OCI-LY7 (cell line): ENCODE results near the gene SIGLEC9. TPM values are rescaled to one million over a fixed set of nuclear protein-coding genes. Genes with fewer than 3 reads are reported as not detected.
A peak's percentile ranks its signal among the peaks of the same experiment; 100 is the strongest.

Experiments used
- BruUV-seq: library from RNA; stranded (reverse); fragments of 400-500 nt; replicated peaks from 2 replicates; lab custom pipeline; 2021; lab: Mats Ljungman, UMichigan
- CTCF ChIA-PET: fragments of 300-600 bp; sonication (Branson Sonifier 250); formaldehyde crosslinking; loops from one replicate; lab custom pipeline; 2022; ENCODE audit warnings: antibody characterized with exemption; ENCODE audit not compliant: unreplicated experiment; lab: Charles Lee
- POLR2A ChIA-PET: fragments of 300-600 bp; sonication (Branson Sonifier 250); formaldehyde crosslinking; loops from one replicate; lab custom pipeline; 2022; ENCODE audit warnings: antibody characterized with exemption; lab: Charles Lee
- DNase-seq: peaks from one replicate; pipeline ENCODE4 v3.0.0-alpha.2; 2015; ENCODE audit warnings: low spot score
- H2AFZ ChIP-seq: fragments of 200-600 bp; sonication (generic), shearing (Covaris generic); 2 replicates; pipeline ENCODE4 v1.6.1; 2014; ENCODE audit warnings: mild to moderate bottlenecking, antibody characterized with exemption, low read length, moderate library complexity
- H3K27ac ChIP-seq: fragments of 200-600 bp; sonication (generic); 2 replicates; pipeline ENCODE4 v1.5.1; 2014; ENCODE audit warnings: mixed run types, low read depth, mild to moderate bottlenecking, moderate library complexity, low read length, inconsistent platforms; ENCODE audit not compliant: poor library complexity, severe bottlenecking
- H3K36me3 ChIP-seq: fragments of 200-600 bp; sonication (generic); 2 replicates; pipeline ENCODE4 v1.6.1; 2014; ENCODE audit warnings: mild to moderate bottlenecking, antibody characterized with exemption, low read length, moderate library complexity, mixed read lengths; ENCODE audit not compliant: insufficient read depth
- H3K4me1 ChIP-seq: fragments of 200-600 bp; sonication (generic); 2 replicates; pipeline ENCODE4 v1.5.1; 2014; ENCODE audit warnings: mild to moderate bottlenecking, low read length; ENCODE audit not compliant: insufficient read depth, poor library complexity, severe bottlenecking
- H3K4me2 ChIP-seq: fragments of 200-600 bp; sonication (generic); 2 replicates; pipeline ENCODE4 v1.6.1; 2014; ENCODE audit warnings: mild to moderate bottlenecking, low read length
- H3K4me3 ChIP-seq: fragments of 200-600 bp; sonication (generic); 2 replicates; pipeline ENCODE4 v1.5.1; 2014; ENCODE audit warnings: mild to moderate bottlenecking, low read depth, low read length; ENCODE audit not compliant: poor library complexity, severe bottlenecking
- H3K79me2 ChIP-seq: fragments of 200-600 bp; sonication (generic); 2 replicates; pipeline ENCODE4 v1.6.1; 2016; ENCODE audit warnings: low read depth, mild to moderate bottlenecking, low read length, moderate library complexity, mixed read lengths; ENCODE audit not compliant: insufficient read depth
- H3K9me2 ChIP-seq: fragments of 200-600 bp; sonication (generic); 2 replicates; pipeline ENCODE4 v1.6.1; 2016; ENCODE audit warnings: mild to moderate bottlenecking, low read length, mixed read lengths; ENCODE audit not compliant: insufficient read depth
- H3K9me3 ChIP-seq: fragments of 200-600 bp; sonication (generic); 2 replicates; pipeline ENCODE4 v1.6.1; 2014; ENCODE audit warnings: mild to moderate bottlenecking, mixed run types, low read length, mixed read lengths
- H4K20me1 ChIP-seq: fragments of 200-600 bp; sonication (generic); 2 replicates; pipeline ENCODE4 v1.6.1; 2014; ENCODE audit warnings: mild to moderate bottlenecking, antibody characterized with exemption, low read length, moderate library complexity, mixed read lengths; ENCODE audit not compliant: insufficient read depth
- EZH2phosphoT487 ChIP-seq: fragments of 200-600 bp; sonication (generic); IDR thresholded peaks from 2 replicates; pipeline ENCODE4 v1.6.1; 2018; ENCODE audit warnings: low read depth, borderline replicate concordance, mild to moderate bottlenecking, mixed run types, antibody characterized with exemption, low read length, moderate library complexity, mixed read lengths
- intact Hi-C: fragments of 100-400 bp; cut with micrococcal nuclease; formaldehyde crosslinking; loops from one replicate; pipeline ENCODE4 v1.10.0; 2022; ENCODE audit not compliant: unreplicated experiment
- total RNA-seq, 2 experiments: library from RNA; depleted of rRNA in 1 of 2; stranded (reverse); fragments of >200 nt in 1 of 2; shearing (Covaris generic) in 1 of 2; gene quantifications; 2 replicates each; pipeline ENCODE4 v1.2.3, GENCODE V29; 2014 to 2022
- TF ChIP-seq, protein P1 (sequence below): fragments of 200-600 bp; sonication (generic); conservative IDR thresholded peaks from 2 replicates; pipeline ENCODE4 v1.5.1; 2014; ENCODE audit warnings: mild to moderate bottlenecking, antibody characterized with exemption, low read length, moderate library complexity, mixed read lengths

Gene SIGLEC9
- total RNA-seq, 2 experiments from 2014 or later, result not detected

DNA sequence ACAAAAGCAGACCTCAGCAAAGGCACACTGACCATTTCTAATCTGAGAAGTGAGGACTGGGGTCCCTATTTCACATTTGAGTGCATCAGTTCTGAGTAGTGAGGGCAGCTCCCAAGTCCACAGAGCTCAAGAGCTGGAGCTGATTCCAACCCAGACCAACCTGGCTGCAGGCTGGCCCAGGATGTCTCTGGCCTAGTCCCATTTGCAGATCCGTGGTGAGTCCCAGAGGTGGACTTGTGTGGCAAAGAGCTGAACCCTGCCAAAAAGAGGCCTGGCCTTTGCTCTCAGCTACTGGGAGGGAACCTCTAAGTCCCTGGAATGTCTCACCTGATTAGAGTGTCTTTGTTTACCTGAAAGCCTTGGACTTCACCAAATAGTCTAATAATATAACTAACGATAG, 32.0 kb downstream of the SIGLEC9 start:
- H3K4me3 ChIP-seq, result no peak overlapping the region
- ChIA-PET POLR2A (no interaction called here), CTCF (no interaction called here)
- DNase-seq, result no peak
- intact Hi-C loops, result no loop called here
- H3K79me2 ChIP-seq, result no peaks in the 10 kb centered on the region
- H3K27ac ChIP-seq, result no peak overlapping the region
- H3K9me2 ChIP-seq, result no peaks in the 10 kb centered on the region
- no peak overlapping the region for H3K4me2 ChIP-seq
- H3K4me1 ChIP-seq, result no peaks in the 10 kb centered on the region
- no peak for TF ChIP-seq EZH2phosphoT487
- TF ChIP-seq, protein P1, sequence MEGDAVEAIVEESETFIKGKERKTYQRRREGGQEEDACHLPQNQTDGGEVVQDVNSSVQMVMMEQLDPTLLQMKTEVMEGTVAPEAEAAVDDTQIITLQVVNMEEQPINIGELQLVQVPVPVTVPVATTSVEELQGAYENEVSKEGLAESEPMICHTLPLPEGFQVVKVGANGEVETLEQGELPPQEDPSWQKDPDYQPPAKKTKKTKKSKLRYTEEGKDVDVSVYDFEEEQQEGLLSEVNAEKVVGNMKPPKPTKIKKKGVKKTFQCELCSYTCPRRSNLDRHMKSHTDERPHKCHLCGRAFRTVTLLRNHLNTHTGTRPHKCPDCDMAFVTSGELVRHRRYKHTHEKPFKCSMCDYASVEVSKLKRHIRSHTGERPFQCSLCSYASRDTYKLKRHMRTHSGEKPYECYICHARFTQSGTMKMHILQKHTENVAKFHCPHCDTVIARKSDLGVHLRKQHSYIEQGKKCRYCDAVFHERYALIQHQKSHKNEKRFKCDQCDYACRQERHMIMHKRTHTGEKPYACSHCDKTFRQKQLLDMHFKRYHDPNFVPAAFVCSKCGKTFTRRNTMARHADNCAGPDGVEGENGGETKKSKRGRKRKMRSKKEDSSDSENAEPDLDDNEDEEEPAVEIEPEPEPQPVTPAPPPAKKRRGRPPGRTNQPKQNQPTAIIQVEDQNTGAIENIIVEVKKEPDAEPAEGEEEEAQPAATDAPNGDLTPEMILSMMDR, result no peak
- H3K36me3 ChIP-seq, result no peaks in the 10 kb centered on the region
- H3K9me3 ChIP-seq, result no peaks in the 10 kb centered on the region
- no TSS peak for BruUV-seq
- no peak overlapping the region for H2AFZ ChIP-seq
- H4K20me1 ChIP-seq, result no peaks in the 10 kb centered on the region

DNA sequence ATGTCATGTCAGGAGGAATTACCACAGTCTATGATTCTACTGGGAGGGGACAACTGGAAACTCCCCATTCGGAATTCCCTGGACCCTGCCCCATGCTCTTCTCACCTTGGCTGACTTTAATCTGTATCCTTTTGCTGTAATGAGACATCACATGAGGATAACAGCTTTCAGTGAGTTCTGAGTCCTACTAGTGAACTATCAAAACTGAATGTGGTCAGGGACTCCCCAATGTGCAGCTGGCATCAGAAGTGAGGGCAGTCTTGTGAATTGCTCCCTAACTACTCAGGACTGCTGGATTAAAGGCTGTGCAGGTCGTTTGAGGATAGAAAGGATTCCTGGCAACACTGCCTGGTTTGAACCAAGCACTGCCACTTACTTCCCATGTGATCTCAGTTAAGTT, 32.6 kb downstream of the SIGLEC9 start:
- Histone ChIP-seq H3K9me3 (no peaks in the 10 kb centered on the region), H4K20me1 (no peaks in the 10 kb centered on the region), H3K4me1 (no peaks in the 10 kb centered on the region), H3K9me2 (no peaks in the 10 kb centered on the region), H3K36me3 (no peaks in the 10 kb centered on the region), H2AFZ (no peak overlapping the region), H3K4me3 (no peak overlapping the region), H3K4me2 (no peak overlapping the region), H3K79me2 (no peaks in the 10 kb centered on the region), H3K27ac (no peak overlapping the region)
- BruUV-seq, result no TSS peak
- CTCF ChIA-PET, result no interaction called here
- no peak for DNase-seq
- no peak for TF ChIP-seq EZH2phosphoT487
- TF ChIP-seq, protein P1, result no peak
- POLR2A ChIA-PET, result no interaction called here
- intact Hi-C loops, result no loop called here

DNA sequence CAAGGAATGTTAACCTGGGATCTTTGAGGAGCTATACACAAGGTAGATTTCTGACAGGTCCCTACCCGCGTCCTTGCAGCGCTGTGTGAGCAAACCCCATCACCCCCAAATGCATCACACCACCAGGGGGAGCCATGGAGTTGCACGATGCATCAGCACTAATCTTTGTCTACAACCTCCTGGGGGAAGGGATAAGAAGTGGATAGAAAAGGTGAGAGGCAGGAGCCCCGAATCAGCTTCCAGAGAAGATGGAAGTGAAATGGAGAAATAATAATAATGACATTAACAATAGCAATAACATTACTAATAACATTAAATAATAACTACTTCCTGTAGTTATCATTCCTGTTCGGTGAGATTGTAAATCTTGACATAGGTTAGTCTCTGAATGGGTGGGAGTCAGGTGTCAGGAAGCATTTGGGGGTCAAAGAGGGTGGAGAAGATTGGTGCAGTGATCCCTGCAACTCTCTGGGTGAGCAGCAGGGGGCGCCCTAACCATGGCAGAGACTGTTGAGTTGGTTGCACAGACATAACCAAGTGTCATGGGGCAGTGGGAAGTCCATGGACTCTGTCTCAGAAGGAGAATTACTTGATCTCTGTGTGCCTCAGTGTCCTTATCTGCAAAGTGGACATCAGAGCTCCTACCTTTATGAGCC, 33.9 kb downstream of the SIGLEC9 start:
- H3K4me2 ChIP-seq, result no peak overlapping the region
- no peaks in the 10 kb centered on the region for H3K9me2 ChIP-seq
- H2AFZ ChIP-seq, result no peak overlapping the region
- no peak for TF ChIP-seq EZH2phosphoT487
- TF ChIP-seq, protein P1, result peak; percentile 96
- H3K4me3 ChIP-seq, result no peak overlapping the region
- POLR2A ChIA-PET, result no interaction called here
- no peaks in the 10 kb centered on the region for H4K20me1 ChIP-seq
- H3K4me1 ChIP-seq, result no peaks in the 10 kb centered on the region
- DNase-seq, result peak; percentile 51
- no peak overlapping the region for H3K27ac ChIP-seq
- no peaks in the 10 kb centered on the region for H3K79me2 ChIP-seq
- BruUV-seq, result no TSS peak
- H3K36me3 ChIP-seq, result no peaks in the 10 kb centered on the region
- CTCF ChIA-PET, result no interaction called here
- no peaks in the 10 kb centered on the region for H3K9me3 ChIP-seq
- intact Hi-C loops, result no loop called here
